Endodermal cell (in vitro differentiated cells): Measurements from ENCODE around the gene CDC6. TPM values are rescaled to one million over a fixed set of nuclear protein-coding genes. Genes with fewer than 3 reads are reported as not detected.

Experiments used
- DNase-seq: peaks from one replicate; pipeline ENCODE4 v3.0.0-alpha.2; 2017
- H3K27ac ChIP-seq: 2 replicates; pipeline ENCODE4 v1.5.1; 2013; ENCODE audit warnings: mild to moderate bottlenecking, low read depth, low read length, moderate library complexity
- H3K27me3 ChIP-seq: 2 replicates; pipeline ENCODE4 v1.6.1; 2013; ENCODE audit warnings: mild to moderate bottlenecking, low read length, moderate library complexity; ENCODE audit not compliant: insufficient read depth, control insufficient read depth, poor library complexity, severe bottlenecking
- H3K36me3 ChIP-seq: 2 replicates; pipeline ENCODE4 v1.7.0; 2013; ENCODE audit warnings: mild to moderate bottlenecking, low read length, moderate library complexity; ENCODE audit not compliant: control insufficient read depth, insufficient read depth
- H3K4me1 ChIP-seq: one replicate; pipeline ENCODE4 v1.7.0; 2013; ENCODE audit warnings: low read length; ENCODE audit not compliant: control insufficient read depth, insufficient read depth
- H3K4me3 ChIP-seq: 2 replicates; pipeline ENCODE4 v1.5.1; 2013; ENCODE audit warnings: mild to moderate bottlenecking, low read length, moderate library complexity
- H3K9ac ChIP-seq: 2 replicates; pipeline ENCODE4 v1.6.1; 2013; ENCODE audit warnings: mild to moderate bottlenecking, low read length, moderate library complexity; ENCODE audit not compliant: poor library complexity, severe bottlenecking; ENCODE audit errors: extremely low read depth
- H3K9me3 ChIP-seq: 2 replicates; pipeline ENCODE4 v1.6.1; 2013; ENCODE audit warnings: mild to moderate bottlenecking, low read length, moderate library complexity; ENCODE audit not compliant: control insufficient read depth
- H3K27ac Mint-ChIP-seq: 2 replicates; pipeline ENCODE4 v1.8.0; 2020; ENCODE audit warnings: mixed read lengths
- H3K27me3 Mint-ChIP-seq: 2 replicates; pipeline ENCODE4 v1.8.0; 2021; ENCODE audit warnings: mild to moderate bottlenecking, mixed read lengths; ENCODE audit not compliant: insufficient read depth
- H3K36me3 Mint-ChIP-seq: 2 replicates; pipeline ENCODE4 v1.8.0; 2020; ENCODE audit warnings: low read depth, mixed read lengths
- H3K4me1 Mint-ChIP-seq: 2 replicates; pipeline ENCODE4 v1.8.0; 2020; ENCODE audit warnings: mixed read lengths
- H3K4me3 Mint-ChIP-seq: 2 replicates; pipeline ENCODE4 v1.8.0; 2020; ENCODE audit warnings: mild to moderate bottlenecking, moderate library complexity, mixed read lengths
- H3K9me3 Mint-ChIP-seq: 2 replicates; pipeline ENCODE4 v1.8.0; 2020; ENCODE audit warnings: mild to moderate bottlenecking, mixed read lengths
- CTCF ChIP-seq: fragments of 200-600 bp; sonication (generic); conservative IDR thresholded peaks from 2 replicates; pipeline ENCODE4 v1.5.0; 2021; ENCODE audit warnings: antibody characterized with exemption, mild to moderate bottlenecking
- WGBS, 2 experiments: methylation state at CpG; one replicate each; pipeline versions ENCODE4 v1.1.5 to v1.1.7; 2013; ENCODE audit warnings: missing lambda C conversion rate in 2 of 2, mixed read lengths in 1 of 2; ENCODE audit not compliant: insufficient coverage in 1 of 2, insufficient read length in 1 of 2; 5-methylcytosine and 5-hydroxymethylcytosine counted together
- total RNA-seq, 2 donors: library from RNA; stranded (reverse); fragmentation: NEBNext Ultra II Directional in 1 of 2; extraction: Animal tissue kit (Norgen Biotek cat#: 25700) in 1 of 2; gene quantifications; 2 replicates in 1 of 2; 3 replicates in 1 of 2; pipeline ENCODE4 v1.2.1, GENCODE V29; 2021

Gene CDC6
- total RNA-seq, 2 donors from 2014 or later, result 88.4 to 95.4 TPM

- no peaks in the 10 kb centered on the region for H3K4me1 ChIP-seq
- H3K9ac ChIP-seq, result no peak overlapping the region
- peaks cover 70% of the 10 kb centered on the region for H3K36me3 Mint-ChIP-seq
- 94 to 100% methylated on average over 1 of the region's 1 CpG for WGBS, 2 experiments
- no peaks in the 10 kb centered on the region for H3K4me1 Mint-ChIP-seq
- no peak for DNase-seq
- no peak overlapping the region for H3K4me3 Mint-ChIP-seq
- no peaks in the 10 kb centered on the region for H3K27me3 Mint-ChIP-seq
- H3K36me3 ChIP-seq, result peaks cover 63% of the 10 kb centered on the region
- no peak overlapping the region for H3K27ac Mint-ChIP-seq
- H3K4me3 ChIP-seq, result no peak overlapping the region
- TF ChIP-seq CTCF, result no peak
- H3K27me3 ChIP-seq, result no peaks in the 10 kb centered on the region
- no peaks in the 10 kb centered on the region for H3K9me3 Mint-ChIP-seq
- no peak overlapping the region for H3K27ac ChIP-seq
- H3K9me3 ChIP-seq, result no peaks in the 10 kb centered on the region
These were observed 9.3 kb upstream of the CDC6 start for GRCh38 chr17:40278414-40278813.

GRCh38 chr17:40279402-40279801 is 8.3 kb upstream of the CDC6 start:
- H3K9ac ChIP-seq, result no peak overlapping the region
- H3K4me1 Mint-ChIP-seq, result no peaks in the 10 kb centered on the region
- no peak for TF ChIP-seq CTCF

GRCh38 chr17:40281663-40282062 is 6.0 kb upstream of the CDC6 start:
- no peak overlapping the region for H3K9ac ChIP-seq
- Mint-ChIP-seq H3K4me1 (no peaks in the 10 kb centered on the region), H3K9me3 (no peaks in the 10 kb centered on the region), H3K27ac (peak overlapping the region; percentile 87), H3K36me3 (peaks cover 52% of the 10 kb centered on the region), H3K4me3 (no peak overlapping the region), H3K27me3 (no peaks in the 10 kb centered on the region)
- H3K36me3 ChIP-seq, result peaks cover 37% of the 10 kb centered on the region
- no peaks in the 10 kb centered on the region for H3K9me3 ChIP-seq
- no peaks in the 10 kb centered on the region for H3K27me3 ChIP-seq
- DNase-seq, result peak; percentile 78
- no peak for TF ChIP-seq CTCF
- no peak overlapping the region for H3K27ac ChIP-seq
- H3K4me3 ChIP-seq, result no peak overlapping the region
- H3K4me1 ChIP-seq, result no peaks in the 10 kb centered on the region
- 78 to 80% methylated on average over 1 to 2 of the region's 2 CpGs for WGBS, 2 experiments

More at GRCh38 chr17:40279402-40279801, 8.3 kb upstream of the CDC6 start:
- Histone ChIP-seq H3K36me3 (peaks cover 56% of the 10 kb centered on the region), H3K27ac (no peak overlapping the region), H3K27me3 (no peaks in the 10 kb centered on the region), H3K4me1 (no peaks in the 10 kb centered on the region), H3K9me3 (no peaks in the 10 kb centered on the region), H3K4me3 (no peak overlapping the region)
- WGBS, 2 experiments, result 94 to 98% methylated on average over 4 of the region's 4 CpGs
- H3K4me3 Mint-ChIP-seq, result no peak overlapping the region
- H3K36me3 Mint-ChIP-seq, result peaks cover 65% of the 10 kb centered on the region
- H3K27me3 Mint-ChIP-seq, result no peaks in the 10 kb centered on the region
- no peak for DNase-seq
- H3K9me3 Mint-ChIP-seq, result no peaks in the 10 kb centered on the region
- H3K27ac Mint-ChIP-seq, result no peak overlapping the region
